ENCODE data around the gene VSIR. TPM values are rescaled to one million over a fixed set of nuclear protein-coding genes. Genes with fewer than 3 reads are reported as not detected.

The VSIR gene
- polyA plus RNA-seq (2013, experiment 1 of 2; ENCODE audit: insufficient read length): 13.6 TPM
- polyA plus RNA-seq (2013, experiment 2 of 2; ENCODE audit: insufficient read length): 15.3 TPM

- DNase-seq: peak; percentile 69
Measured at GRCh38 chr10:71773221-71773971, at the start of gene VSIR. VSIR (minus strand) TSS chr10:71773520; CDS start chr10:71773439, 81 bp downstream.

- peak; percentile 10 for DNase-seq
Measured at GRCh38 chr10:71821909-71822763, 48.8 kb upstream of the VSIR start.

GRCh38 chr10:71820966-71821365, 47.6 kb upstream of the VSIR start:
- no peak for DNase-seq

GRCh38 chr10:71819985-71820384, 46.7 kb upstream of the VSIR start:
- no peak for DNase-seq

GRCh38 chr10:71819441-71819861, 46.1 kb upstream of the VSIR start:
- DNase-seq: no peak

GRCh38 chr10:71818674-71819260, 45.4 kb upstream of the VSIR start:
- DNase-seq: no peak

GRCh38 chr10:71817831-71818655, 44.7 kb upstream of the VSIR start:
- no peak for DNase-seq

GRCh38 chr10:71816936-71817618, 43.8 kb upstream of the VSIR start:
- no peak for DNase-seq

- no peak for DNase-seq
Measured at GRCh38 chr10:71816421-71816851, 43.1 kb upstream of the VSIR start.

- no peak for DNase-seq
Measured at GRCh38 chr10:71815515-71816130, 42.3 kb upstream of the VSIR start.

GRCh38 chr10:71814922-71815411, 41.6 kb upstream of the VSIR start:
- DNase-seq: no peak

GRCh38 chr10:71812913-71813590, 39.7 kb upstream of the VSIR start:
- DNase-seq: no peak

- DNase-seq: peak; percentile 42
Measured at GRCh38 chr10:71812016-71812912, 38.9 kb upstream of the VSIR start.

GRCh38 chr10:71811351-71811750, 38.0 kb upstream of the VSIR start:
- no peak for DNase-seq

- no peak for DNase-seq
Measured at GRCh38 chr10:71810048-71810750, 36.9 kb upstream of the VSIR start.

- DNase-seq: no peak
Measured at GRCh38 chr10:71809628-71810027, 36.3 kb upstream of the VSIR start.

- DNase-seq: no peak
Measured at GRCh38 chr10:71807557-71808510, 34.5 kb upstream of the VSIR start.
